Astrocyte of the spinal cord (primary cell): ENCODE measurements around the gene APC.
A peak's percentile ranks its signal among the peaks of the same experiment; 100 is the strongest.

Experiments used
- DNase-seq: peaks from one replicate; pipeline ENCODE4 v3.0.0; 2011; ENCODE audit warnings: low read depth, low spot score
- H3K4me3 ChIP-seq: 2 replicates; pipeline ENCODE4 v1.5.1; 2011; ENCODE audit warnings: low read depth, mild to moderate bottlenecking, low read length, moderate library complexity
- in situ Hi-C: cut with HindIII; loops from 2 replicates; pipeline ENCODE4 v1.10.0; 2017; ENCODE audit warnings: low sequenced_read_pairs
- TF ChIP-seq, protein P1 (sequence below): IDR thresholded peaks from 2 replicates; pipeline ENCODE4 v1.5.1; 2012; ENCODE audit warnings: low read depth, mild to moderate bottlenecking, low read length, inconsistent platforms

The APC gene

DNA sequence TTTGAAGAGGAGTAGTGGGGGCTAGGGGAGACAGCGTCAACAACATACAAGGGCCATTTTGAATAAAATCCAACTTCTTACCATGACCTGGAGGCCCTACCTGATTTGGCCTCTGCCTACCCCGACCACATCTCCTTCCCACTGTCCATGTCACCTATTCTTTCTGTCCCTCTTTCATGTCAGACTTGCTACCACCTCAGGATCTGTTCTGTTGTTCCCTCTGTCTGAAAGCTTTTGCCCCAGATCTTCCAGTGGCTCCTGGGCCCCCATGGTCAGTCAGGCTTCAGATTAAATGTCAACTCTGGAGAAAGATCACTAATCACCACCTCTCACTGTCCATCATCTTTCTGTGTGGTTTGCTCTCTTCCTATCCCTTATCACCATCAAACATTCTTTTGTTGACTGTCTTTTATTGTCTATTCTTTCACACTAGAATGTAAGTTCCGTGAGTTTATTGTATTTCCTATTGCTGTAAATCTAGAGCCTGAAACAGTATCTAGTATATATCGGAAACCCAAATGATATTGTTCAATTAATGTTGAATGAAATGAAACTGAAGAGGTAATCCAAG is 31.2 kb upstream of the APC start:
- H3K4me3 ChIP-seq: no peak overlapping the region
- TF ChIP-seq, protein P1, sequence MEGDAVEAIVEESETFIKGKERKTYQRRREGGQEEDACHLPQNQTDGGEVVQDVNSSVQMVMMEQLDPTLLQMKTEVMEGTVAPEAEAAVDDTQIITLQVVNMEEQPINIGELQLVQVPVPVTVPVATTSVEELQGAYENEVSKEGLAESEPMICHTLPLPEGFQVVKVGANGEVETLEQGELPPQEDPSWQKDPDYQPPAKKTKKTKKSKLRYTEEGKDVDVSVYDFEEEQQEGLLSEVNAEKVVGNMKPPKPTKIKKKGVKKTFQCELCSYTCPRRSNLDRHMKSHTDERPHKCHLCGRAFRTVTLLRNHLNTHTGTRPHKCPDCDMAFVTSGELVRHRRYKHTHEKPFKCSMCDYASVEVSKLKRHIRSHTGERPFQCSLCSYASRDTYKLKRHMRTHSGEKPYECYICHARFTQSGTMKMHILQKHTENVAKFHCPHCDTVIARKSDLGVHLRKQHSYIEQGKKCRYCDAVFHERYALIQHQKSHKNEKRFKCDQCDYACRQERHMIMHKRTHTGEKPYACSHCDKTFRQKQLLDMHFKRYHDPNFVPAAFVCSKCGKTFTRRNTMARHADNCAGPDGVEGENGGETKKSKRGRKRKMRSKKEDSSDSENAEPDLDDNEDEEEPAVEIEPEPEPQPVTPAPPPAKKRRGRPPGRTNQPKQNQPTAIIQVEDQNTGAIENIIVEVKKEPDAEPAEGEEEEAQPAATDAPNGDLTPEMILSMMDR: no peak
- DNase-seq: no peak
- in situ Hi-C loops: no loop called here

DNA sequence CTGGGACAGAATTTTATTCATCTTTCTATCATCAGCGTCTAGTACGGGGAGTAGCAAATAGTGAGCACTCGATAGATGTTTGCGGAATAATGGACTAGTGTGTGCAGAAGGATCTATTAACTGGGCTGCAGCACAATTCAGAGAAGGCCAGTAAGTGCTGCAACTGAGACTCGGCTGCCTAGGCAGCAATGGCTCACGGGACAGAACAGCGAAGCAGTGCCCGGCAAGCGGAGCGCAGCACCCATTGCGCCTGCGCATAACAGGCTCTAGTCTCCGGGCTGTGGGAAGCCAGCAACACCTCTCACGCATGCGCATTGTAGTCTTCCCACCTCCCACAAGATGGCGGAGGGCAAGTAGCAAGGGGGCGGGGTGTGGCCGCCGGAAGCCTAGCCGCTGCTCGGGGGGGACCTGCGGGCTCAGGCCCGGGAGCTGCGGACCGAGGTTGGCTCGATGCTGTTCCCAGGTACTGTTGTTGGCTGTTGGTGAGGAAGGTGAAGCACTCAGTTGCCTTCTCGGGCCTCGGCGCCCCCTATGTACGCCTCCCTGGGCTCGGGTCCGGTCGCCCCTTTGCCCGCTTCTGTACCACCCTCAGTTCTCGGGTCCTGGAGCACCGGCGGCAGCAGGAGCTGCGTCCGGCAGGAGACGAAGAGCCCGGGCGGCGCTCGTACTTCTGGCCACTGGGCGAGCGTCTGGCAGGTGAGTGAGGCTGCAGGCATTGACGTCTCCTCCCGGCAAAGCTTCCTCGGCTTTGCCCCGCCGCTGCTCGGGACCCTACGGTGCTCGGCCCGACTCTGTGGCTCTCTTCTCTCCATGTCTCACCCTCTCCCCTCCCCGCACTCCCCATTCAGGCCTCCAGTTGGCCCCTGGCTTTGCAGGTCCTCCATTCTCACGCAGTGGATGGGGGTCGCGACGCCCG is 30.2 kb upstream of the APC start:
- peak overlapping the region; percentile 85 for H3K4me3 ChIP-seq
- in situ Hi-C loops: no loop called here
- peak; percentile 98 for DNase-seq
- TF ChIP-seq, protein P1: no peak

DNA sequence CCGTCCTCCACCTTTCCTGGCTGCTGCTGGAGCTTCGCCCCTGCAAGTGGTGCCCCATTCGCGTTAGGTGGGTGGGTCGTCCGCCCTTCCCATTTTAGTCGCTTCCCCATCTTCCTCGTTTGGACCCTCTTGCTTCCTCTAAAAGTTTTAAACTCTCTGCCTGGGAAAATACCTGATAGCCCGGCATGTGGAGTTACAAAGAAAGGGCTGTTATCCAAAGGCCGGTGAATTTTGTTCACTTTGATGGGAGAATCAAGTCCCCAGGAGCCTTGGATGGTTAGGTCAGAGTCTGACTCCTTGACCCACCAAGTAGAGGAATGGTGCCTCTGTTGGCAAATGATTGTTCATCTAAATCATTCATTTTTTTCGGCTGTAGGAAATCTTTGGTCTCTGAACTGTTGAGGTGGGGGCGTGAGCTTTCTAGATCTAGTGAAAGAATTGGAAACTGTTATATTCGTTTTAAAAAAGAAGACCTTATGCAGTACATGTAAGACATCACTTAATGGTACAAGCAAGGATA is 29.5 kb upstream of the APC start:
- TF ChIP-seq, protein P1: no peak
- peak overlapping the region; percentile 85 for H3K4me3 ChIP-seq
- no peak for DNase-seq
- in situ Hi-C loops: no loop called here

DNA sequence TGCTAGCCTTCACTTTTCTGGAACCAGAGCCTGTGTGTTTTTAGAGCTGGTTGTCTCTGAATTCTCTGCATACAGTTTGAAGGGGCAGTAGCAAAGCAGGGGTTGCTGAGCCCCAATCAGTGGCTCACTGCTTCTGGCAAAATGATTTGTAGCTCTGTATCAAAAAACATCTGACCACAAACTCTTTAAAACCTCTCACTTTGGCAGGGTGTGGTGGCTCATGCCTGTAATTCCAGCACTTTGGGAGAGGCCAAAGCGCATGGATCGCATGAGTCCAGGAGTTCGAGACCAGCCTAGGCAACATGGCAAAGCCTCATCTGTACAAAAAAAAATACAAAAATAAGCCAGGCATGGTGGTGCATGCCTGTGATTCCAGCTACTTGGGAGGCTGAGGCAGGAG is 28.3 kb upstream of the APC start:
- TF ChIP-seq, protein P1: no peak
- in situ Hi-C loops: no loop called here
- DNase-seq: no peak
- no peak overlapping the region for H3K4me3 ChIP-seq

DNA sequence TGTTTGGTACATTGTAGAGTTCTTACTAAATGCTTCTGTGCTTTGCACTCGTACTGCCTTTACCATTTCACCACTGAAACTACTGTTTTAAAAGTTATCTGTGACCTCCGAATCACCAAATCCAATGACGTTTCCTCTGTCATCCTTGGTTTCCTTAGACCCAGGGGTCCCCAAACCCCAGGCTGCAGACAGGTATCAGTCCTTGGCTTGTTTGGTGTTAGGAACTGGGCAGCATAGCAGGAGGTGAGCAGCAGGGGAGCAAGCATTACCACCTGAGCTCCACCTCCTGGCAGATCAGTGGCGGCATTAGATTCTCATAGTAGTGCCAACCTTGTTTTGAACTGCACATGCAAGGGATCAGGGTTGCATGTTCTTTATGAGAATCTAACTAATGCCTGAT is 26.8 kb upstream of the APC start:
- in situ Hi-C loops: no loop called here
- DNase-seq: no peak
- TF ChIP-seq, protein P1: no peak
- H3K4me3 ChIP-seq: no peak overlapping the region

DNA sequence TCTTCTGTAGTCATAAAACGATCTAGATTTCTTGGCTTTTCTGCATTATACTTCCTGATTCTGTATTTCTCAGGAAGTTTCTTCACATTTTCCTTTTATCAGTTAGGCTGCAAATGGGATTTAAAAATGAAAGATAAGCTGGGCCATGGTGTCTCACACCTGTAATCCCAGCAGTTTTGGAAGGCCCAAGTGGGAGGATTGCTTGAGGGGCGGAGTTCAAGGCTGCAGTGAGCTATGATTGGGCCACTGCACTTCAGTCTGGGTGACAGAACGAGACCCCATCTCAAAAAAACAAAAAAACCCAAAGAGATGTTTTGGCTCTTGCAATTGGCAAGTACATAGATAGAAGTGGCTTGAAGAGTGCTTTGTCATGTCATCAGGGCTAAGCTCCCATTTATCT is 26.2 kb upstream of the APC start:
- no peak overlapping the region for H3K4me3 ChIP-seq
- in situ Hi-C loops: no loop called here
- TF ChIP-seq, protein P1: no peak
- no peak for DNase-seq
